GM18861 (cell line): ENCODE results near the gene SEPTIN5.

ENCODE experiments used
- ATAC-seq: cut with Tn5 transposase; IDR thresholded peaks from one replicate; pipeline ENCODE4 v1.9.1; 2021; ENCODE audit not compliant: unreplicated experiment

Gene SEPTIN5

DNA sequence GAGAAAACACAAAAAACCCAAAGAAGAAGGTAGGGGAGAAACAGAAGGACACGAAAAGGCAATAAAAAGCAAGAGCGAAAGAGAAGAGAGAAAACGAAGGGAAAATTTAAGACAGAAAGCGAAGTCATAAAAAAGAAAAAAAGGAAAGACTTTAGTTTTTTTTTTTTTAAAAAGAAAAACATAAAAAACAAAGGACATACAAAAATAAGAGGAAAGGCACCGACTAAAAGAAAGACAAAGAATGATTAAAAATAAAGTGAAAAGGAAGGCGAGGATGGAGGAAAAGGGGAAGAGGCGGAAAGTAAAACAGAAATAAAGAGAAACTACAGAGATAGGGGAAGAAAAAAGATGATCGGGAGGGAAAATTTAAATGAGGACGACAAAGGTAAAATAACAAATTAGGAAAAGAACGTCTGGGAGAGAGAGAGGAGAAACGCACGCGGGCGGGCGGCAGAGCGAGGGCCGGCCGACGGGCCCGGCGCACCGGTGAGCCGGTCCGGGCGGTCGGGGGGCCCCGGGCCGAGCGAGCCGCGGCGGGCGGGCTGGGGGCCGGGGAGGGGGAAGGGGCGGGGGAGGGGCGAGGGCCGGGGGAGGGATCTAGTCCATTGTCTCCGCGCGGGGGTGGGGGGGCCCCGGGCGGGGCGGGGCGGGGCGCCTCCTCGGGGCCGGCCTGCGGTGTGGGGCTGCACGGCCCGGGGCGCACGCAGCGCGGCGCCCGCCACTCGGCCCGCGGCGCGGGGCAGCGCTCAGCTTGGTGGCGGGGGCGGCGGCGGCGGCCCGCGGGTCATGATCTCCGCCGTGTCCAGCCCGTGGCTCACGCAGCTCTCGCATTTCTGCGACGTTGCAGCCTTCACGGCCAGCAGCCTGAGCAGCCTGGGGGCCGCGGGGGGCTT is 46.0 kb downstream of the SEPTIN5 start, which contains the start of gene TBX1:
TSS of gene TBX1 (plus strand) at position 721 of the 893 bp plus-strand sequence. CDS start at position 787, 66 bp downstream.
- no peak for ATAC-seq

DNA sequence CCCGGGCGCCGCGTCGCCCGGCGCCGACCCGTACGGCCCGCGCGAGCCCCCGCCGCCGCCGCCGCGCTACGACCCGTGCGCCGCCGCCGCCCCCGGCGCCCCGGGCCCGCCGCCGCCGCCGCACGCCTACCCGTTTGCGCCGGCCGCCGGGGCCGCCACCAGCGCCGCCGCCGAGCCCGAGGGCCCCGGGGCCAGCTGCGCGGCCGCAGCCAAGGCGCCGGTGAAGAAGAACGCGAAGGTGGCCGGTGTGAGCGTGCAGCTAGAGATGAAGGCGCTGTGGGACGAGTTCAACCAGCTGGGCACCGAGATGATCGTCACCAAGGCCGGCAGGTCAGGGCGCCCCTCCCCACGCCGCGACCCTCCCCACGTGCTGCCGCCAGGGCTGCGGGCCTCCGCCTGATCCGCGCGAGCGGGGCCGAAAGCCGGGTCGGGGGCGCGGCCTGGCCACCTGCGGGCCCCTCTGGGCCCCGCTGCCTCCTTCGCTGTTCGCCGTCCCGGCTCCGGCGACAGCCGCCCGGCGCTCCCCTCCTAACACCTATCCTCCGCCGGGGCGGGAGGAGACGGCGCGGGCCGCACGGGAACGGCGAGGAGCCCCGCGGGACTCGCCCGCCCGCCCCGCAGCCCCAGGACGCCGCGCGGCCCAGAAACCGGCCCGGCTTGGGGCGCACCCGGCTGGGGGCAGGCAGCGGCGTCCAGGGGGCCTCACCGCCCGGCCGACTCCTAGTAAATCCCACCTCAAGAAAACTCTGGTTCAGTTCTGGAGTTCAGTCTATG is 46.8 kb downstream of the SEPTIN5 start:
- no peak for ATAC-seq

DNA sequence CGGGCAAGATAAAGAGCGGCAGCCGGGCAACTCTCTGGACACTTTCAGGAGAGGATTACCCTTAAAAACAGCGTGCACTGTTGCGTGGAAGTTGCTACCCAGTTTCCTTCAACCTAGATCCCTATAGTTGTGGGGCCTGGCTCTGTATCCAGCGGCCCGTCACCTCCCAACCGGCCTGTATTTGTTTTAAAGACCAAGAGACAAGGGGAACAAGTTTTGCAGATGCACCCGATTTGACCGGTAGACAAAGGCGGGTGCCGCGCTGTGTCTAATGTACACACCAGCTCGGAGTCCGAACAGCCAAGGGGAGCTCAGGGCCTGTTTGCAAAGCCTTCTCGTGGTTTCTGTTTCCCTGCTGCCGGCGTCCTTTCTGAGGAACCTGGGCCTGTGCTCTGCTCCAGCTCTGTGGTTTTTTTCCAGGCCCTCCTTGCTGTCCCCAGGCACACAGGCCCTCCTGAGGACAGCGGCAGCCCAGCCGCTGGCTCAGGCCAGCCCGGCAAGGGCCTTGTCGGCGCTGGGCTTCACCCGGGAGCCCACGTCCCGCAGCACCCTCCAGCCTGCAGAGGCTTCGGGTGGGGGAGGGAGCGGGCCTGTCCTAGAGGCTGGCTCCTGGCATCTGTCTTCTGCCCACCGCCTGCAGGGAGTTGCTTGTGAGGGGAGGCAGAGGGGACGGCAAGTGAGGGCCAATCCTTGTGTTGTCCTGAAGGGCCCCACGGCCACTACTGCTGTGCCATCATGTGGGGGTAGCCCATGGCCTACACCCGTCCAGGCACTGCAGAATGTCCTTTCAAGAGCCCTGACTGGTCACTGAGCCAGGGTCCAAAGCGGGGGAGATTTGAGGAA is 47.6 kb downstream of the SEPTIN5 start:
- ATAC-seq = no peak

DNA sequence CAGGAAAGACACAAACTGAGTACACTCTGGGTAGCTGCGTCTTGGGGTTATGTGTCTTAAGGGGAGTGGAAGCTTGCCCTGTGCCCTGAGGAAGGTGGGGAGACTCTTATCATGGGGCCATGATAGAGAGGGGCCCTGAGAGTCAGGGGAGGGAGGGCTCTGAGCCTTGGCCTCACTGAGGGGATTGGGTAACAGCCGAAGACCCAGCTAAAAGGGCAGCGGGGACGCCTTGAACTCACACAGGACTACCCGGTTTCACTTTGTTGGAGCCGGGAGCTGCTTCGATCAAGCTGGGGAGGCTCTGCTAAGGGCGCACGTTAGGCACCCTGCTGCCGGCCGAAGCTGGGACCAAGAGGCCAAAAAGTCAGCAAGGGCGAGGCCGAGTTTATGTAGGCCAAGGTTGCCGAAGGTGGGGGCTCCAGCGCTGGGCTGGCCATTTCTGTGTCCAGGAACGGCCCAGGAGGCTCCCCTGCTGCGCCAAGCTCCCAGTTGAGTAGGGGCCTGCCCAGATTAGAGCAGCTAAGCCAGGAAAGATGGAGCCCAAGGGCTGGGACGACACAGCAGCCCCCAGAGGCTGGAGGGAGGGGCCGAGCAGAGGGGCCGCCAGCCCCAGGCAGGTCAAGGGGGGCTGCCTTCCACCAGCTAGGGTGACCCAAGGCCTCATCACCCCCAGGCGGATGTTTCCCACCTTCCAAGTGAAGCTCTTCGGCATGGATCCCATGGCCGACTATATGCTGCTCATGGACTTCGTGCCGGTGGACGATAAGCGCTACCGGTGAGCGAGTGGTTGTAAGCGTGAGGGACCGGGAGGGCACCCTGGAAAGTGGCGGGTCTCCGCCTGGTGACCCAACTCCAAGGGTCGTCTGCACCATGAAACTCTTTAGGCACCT is 48.5 kb downstream of the SEPTIN5 start:
- no peak for ATAC-seq

DNA sequence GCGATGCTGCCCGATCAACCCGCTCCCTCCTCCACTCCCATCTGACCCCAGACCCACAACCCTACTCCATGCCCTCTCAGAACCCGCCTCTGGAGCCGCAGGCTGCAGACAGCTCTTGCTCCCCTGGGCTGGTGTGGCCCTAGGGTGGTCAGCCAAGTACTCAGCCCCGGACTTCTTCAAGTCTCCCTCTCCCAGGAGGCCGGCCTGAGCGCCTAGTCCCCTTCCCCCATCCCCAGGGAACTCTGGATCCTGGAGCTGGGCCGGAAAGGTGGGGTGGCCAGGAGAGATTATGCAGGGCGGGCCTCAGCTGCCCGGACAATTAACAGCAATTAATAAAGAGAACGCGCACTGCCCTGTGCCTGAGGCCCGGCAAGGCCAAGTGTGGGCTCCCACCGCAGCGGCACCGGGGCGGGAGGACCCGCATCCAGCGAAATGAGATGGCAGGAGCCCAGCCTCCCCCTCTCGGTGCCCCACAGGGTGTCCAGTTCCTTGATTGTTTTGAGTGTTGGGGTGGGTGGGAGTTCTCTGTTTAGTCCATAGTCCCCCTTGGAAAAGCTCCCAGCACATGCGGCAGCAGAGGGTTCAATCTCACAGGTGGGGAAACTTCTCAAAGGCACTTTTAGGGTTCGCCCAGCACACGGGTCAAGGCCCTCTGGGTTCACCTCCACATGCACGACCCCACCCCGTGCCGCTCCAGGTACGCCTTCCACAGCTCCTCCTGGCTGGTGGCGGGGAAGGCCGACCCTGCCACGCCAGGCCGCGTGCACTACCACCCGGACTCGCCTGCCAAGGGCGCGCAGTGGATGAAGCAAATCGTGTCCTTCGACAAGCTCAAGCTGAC is 49.4 kb downstream of the SEPTIN5 start:
- no peak for ATAC-seq

DNA sequence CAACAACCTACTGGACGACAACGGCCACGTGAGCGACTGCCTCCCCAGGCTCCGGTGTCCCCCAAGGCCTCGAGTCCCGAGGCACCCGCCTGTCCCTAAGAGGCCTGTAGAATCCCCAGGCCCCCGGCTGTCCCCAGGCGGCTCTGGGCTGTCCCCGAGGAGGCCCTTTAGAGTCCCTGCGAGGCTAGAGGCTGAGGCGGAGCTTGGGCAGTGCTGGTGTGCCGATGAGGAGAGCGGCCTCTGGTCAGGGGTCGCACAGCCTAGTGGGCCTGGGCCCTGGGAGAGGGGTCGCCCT is 49.9 kb downstream of the SEPTIN5 start:
- ATAC-seq = no peak

DNA sequence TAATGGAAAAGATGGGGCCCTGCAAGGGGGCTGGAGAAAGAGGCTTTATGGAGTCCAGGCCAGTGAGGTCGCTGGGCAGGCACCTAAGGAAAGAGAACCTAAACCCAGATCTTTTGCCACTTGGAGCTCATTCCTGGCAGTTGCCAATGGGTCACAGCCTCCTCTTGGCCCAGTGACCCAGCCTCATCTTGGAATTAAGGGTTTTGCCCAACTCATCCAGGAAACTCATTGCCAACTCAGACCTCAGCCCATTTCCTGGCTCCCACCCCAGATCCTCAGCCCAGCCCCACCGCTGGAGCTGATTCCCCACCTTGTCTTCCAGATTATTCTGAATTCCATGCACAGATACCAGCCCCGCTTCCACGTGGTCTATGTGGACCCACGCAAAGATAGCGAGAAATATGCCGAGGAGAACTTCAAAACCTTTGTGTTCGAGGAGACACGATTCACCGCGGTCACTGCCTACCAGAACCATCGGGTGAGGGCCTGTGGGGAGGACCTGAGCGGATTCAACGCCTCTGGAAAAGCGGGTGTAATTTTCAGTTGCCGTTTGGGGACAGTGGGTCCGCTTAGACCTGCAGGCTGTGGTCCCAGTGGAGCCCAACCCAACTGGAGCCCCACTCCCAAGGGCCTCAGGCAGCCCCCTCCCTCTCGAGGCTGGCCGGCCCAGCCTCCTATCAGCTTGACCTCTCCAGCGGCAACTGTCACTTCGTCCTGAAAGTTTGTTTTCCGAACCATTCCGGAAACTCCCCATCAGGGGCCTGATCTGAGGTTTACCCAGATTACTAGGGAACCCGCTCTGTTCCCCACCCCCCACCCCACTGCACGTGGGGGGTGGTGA is 50.6 kb downstream of the SEPTIN5 start:
- ATAC-seq = no peak

DNA sequence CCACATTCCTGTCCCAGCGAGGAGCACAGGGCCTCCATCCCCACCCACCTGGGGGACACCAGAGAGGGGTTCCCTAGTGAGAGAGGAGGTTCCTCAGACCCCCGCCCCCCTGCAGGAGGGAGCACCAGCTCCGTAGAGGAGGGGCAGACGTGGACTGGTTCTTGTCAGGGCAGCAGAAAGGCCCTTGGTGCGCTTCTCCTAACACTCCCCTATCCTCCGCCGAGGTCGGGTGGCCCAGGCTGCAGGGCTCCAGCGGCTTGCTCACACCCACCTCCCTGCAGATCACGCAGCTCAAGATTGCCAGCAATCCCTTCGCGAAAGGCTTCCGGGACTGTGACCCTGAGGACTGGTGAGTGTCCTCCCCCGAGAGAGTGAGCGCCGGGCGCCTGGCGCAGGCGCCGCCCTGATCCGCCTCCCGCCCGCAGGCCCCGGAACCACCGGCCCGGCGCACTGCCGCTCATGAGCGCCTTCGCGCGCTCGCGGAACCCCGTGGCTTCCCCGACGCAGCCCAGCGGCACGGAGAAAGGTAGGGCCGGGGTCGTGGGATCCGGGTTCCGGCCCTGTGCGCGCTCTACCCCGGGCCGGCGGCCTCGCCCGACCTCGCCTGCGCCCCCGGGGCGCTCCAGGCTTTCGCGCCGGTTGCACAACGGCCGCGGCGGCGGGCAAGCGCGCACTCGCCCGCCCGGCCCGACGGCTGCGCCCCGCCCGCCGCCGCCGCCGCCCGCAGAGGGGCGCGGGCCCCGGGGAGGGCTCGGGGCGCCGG is 51.4 kb downstream of the SEPTIN5 start:
- ATAC-seq = no peak

DNA sequence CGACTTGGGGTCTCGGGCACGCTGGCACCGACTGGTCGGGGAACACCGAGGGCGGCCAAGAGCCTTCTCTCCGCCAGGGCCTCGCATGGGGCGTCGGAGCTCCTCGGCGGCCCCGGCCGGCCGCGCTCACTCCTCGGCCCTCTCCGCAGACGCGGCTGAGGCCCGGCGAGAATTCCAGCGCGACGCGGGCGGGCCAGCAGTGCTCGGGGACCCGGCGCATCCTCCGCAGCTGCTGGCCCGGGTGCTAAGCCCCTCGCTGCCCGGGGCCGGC is 51.9 kb downstream of the SEPTIN5 start:
- no peak for ATAC-seq

DNA sequence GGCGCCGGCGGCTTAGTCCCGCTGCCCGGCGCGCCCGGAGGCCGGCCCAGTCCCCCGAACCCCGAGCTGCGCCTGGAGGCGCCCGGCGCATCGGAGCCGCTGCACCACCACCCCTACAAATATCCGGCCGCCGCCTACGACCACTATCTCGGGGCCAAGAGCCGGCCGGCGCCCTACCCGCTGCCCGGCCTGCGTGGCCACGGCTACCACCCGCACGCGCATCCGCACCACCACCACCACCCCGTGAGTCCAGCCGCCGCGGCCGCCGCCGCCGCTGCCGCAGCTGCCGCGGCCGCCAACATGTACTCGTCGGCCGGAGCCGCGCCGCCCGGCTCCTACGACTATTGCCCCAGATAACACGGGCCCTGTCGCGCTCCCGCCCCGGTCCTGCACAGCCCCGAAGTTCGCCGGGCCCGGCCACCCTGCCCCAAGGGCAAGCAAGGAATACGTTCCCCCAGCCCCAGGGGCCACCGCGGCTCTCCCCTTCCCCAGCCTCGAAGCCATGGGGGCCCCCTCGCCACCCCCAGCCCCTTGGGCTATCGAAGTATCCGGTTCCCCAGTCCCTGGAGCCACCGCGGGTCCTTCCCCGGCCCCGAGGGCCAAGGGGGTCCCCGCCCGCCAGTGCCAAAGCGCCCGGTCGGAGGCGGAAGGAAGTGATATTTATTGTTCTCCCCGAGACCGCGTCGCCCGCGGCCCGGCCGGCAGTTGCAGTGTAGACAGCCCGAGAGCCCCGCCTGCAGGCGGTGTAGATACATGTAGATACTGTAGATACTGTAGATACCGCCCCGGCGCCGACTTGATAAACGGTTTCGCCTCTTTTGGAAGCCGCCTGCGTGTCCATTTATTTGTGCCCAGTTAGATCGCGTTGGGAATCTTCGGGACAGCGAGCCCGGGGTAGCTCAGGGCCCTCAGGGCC is 52.5 kb downstream of the SEPTIN5 start:
- ATAC-seq = no peak

DNA sequence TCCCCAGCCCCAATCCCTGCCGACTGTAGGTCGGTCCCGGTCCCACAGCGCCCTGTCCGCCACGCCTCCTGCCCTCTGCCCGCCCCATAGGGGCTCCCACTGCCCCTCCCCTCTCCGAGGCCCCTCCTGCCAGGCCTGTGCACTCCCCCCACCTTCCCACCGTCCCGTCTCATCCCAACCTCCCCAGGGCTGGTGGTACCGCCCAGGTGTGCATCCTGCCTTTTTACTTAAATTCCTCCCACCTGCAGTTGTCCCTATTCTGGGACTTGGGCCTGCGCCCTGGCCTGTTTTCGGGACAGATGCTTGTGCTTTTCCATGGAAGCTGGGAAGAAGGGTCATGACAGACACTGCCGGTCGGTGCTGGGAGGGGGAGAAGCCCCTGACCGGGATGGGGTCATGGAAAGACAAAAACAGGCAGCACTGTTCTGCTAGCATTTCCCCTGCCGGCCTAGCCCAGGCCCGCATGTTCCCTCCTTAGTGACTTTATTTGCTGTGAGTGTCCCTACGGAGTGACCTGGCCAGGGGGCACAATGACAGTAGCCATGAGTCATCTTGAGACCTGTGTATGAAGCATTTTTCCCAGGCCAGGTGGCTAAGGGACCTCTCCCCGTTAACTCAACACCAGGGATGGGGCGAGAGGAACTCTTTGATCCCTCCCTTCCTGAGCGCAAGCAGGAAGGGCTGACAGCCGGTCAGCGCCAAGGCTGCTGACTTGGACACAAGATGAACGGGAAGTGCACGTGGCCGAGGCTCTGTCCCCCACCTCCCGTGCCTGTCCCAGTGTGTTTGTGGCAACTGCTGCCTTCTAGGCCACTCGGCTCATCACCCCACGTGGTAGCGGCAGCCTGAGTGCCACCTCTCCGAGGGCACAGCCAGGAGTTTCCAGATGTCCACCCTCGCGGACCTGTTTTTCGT is 53.4 kb downstream of the SEPTIN5 start:
- no peak for ATAC-seq

DNA sequence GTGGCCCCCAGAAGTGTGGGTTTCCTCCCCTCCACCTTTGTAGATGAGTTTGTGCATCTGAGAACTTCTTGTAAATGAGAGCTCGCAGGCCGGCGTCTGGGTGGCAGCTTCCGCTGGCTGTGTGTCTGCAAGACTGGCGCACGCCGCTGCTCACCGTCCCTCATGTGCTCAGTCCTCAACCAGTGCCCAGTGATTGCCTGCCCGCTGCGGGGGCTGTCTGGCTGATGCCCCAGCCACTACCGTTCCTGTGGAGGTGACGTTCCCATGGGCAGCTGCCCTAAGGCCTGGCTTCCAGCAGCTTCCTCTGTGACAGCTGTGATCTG is 55.1 kb downstream of the SEPTIN5 start:
- ATAC-seq = no peak

DNA sequence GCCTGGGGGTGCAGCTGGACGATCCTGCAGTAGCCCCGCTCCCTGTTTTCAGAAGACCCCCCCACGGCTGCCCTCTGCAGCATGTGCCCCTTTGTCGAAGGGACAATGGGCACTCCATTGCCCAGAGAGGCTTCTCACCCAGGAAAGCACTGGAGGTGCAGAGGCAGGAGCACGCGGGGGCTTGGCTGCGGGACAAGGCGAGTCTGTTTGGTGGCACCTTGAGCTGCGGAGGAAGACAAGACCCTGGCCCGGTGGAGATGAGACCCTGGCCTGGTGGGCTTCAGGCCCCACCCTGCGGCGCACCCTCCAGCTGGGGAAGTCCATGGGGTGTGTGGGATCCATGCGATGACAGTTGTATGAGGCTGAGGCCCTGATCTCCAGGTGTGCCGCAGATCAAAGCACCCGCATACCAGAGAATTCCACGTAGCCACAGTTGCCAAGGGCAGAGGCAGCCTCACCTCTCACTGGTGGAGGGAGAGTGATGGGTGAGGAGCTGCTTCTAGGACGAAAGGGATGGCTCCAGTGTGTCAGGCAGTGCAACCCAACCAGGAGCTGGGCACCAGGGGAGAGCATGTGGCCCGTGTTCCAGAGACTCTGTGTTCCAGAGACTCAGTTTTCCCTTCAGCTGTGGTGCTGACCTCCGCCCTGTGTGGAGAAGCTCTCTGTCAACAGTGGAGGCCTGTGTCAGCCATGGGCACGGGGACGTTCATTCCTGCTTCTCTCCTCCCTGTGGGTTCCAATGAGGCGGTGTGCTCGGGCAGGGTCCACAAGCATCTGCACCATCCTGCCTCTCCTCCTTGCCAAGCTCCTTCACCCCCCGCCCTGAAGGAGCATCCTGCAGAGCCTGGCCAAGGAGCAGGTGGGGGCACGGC is 56.3 kb downstream of the SEPTIN5 start:
- no peak for ATAC-seq

DNA sequence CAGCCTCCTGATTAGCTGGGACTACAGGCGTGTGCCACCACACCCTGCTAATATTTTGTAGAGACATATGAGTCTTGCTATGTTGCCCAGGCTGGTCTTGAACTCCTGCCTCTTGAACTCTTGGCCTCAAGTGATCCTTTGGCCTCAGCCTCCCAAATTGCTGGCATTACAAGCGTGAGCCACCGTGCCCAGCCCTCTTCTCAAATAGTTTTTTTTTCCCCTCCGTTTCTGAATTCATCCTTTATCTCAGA is 58.0 kb downstream of the SEPTIN5 start:
- no peak for ATAC-seq
